Measurements from ENCODE around the gene MYO3B.

DNA sequence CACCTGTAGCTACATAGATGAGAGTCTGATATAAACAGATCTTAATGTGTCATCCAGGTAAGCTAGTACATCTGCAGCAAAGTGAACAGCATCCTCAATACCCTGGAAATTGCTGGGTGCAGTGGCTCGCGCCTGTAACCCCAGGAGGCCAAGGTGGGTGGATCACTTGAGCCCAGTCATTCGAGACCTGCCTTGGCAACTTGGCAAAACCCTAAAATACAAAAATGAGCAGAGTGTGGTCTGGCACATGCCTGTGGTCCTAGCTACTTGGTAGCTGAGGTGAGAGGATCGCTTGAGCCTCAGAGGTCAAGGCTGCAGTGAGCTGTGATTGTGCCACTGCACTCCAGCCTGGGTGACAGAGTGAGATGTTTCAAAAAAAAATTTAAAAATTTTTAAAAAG is 303.3 kb downstream of the MYO3B start:
- TF ChIP-seq EZH2 (IDR thresholded peaks at IDR 0.05; ENCODE audit: borderline replicate concordance, low read depth, low read length, severe bottlenecking) = no peak
- TF ChIP-seq, protein P1, sequence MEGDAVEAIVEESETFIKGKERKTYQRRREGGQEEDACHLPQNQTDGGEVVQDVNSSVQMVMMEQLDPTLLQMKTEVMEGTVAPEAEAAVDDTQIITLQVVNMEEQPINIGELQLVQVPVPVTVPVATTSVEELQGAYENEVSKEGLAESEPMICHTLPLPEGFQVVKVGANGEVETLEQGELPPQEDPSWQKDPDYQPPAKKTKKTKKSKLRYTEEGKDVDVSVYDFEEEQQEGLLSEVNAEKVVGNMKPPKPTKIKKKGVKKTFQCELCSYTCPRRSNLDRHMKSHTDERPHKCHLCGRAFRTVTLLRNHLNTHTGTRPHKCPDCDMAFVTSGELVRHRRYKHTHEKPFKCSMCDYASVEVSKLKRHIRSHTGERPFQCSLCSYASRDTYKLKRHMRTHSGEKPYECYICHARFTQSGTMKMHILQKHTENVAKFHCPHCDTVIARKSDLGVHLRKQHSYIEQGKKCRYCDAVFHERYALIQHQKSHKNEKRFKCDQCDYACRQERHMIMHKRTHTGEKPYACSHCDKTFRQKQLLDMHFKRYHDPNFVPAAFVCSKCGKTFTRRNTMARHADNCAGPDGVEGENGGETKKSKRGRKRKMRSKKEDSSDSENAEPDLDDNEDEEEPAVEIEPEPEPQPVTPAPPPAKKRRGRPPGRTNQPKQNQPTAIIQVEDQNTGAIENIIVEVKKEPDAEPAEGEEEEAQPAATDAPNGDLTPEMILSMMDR (IDR thresholded peaks at IDR 0.05; ENCODE audit: borderline replicate concordance, extremely low read depth, low read length, poor library complexity, severe bottlenecking) = no peak

Data from DND-41 (cell line).